ENCODE results near the gene DCDC1. TPM values are rescaled to one million over a fixed set of nuclear protein-coding genes. Genes with fewer than 3 reads are reported as not detected.

Gene DCDC1
- total and polyA plus RNA-seq, 2 donors from 2014 or later: 0.39 to 6.6 TPM

DNA sequence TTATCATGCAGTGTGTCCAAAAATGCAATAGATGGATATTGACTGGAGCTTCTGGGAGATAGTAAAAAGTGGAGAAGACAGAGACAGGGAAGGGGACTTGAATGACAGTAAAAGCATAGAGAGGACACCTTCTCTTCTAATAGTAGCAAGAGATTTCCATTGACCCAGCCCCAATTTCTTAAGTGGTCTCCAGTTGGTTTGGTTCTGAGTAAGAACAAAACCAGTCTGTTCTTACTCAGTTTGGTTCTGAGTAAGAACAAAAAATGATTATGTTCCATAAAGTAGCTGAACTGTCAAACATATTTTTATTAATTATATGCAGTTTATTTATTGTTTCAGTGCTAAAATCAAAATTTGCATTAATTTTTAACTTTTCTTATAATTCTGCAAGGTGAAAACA lies 466.6 kb downstream of the DCDC1 start:
- Histone ChIP-seq H3K4me1 (ENCODE audit: control insufficient read depth in 2 of 3, insufficient read depth in 2 of 3, low read depth in 1 of 3, low read length in 3 of 3) (no peaks in the 10 kb centered on the region), H3K9ac (ENCODE audit: low read length in 3 of 3) (no peak overlapping the region)
- intact Hi-C loops (cut with DNase I): no loop called here

DNA sequence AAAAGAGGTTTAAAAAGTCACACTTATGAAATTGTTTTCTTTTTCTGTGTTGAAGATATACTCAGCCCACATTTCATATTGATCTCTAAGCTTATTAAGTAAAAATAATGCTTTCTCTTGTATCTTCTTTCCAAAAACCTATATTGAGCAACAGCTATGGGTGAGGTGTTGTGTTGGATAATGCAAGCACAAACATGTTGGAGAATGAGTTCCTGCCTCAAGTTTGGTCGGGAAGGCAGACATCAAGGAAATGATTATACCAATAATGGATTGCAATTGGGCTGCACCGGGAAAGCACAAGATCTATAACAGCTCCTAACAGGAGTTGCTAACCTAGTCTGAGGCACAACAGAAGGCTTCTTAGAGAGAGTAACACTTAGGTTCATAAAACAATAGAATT lies 474.5 kb downstream of the DCDC1 start:
- no peak for FAIRE-seq
- Histone ChIP-seq H3K27ac (ENCODE audit: low read depth in 2 of 2, low read length in 2 of 2) (no peak overlapping the region), H3K4me3 (ENCODE audit: low read length in 3 of 3) (no peak overlapping the region), H3K27me3 (ENCODE audit: control insufficient read depth, insufficient read depth, low read length) (no peaks in the 10 kb centered on the region), H3K36me3 (ENCODE audit: control insufficient read depth in 2 of 3, insufficient read depth in 3 of 3, low read length in 3 of 3) (no peaks in the 10 kb centered on the region), H3K4me1 (ENCODE audit: control insufficient read depth in 2 of 3, insufficient read depth in 2 of 3, low read depth in 1 of 3, low read length in 3 of 3) (no peaks in the 10 kb centered on the region), H3K9ac (ENCODE audit: low read length in 3 of 3) (no peak overlapping the region), H3K9me3 (ENCODE audit: control insufficient read depth in 2 of 3, insufficient read depth in 1 of 3, low read length in 3 of 3) (no peaks in the 10 kb centered on the region)
- intact Hi-C loops (cut with DNase I): no loop called here
- TF ChIP-seq, protein P1, sequence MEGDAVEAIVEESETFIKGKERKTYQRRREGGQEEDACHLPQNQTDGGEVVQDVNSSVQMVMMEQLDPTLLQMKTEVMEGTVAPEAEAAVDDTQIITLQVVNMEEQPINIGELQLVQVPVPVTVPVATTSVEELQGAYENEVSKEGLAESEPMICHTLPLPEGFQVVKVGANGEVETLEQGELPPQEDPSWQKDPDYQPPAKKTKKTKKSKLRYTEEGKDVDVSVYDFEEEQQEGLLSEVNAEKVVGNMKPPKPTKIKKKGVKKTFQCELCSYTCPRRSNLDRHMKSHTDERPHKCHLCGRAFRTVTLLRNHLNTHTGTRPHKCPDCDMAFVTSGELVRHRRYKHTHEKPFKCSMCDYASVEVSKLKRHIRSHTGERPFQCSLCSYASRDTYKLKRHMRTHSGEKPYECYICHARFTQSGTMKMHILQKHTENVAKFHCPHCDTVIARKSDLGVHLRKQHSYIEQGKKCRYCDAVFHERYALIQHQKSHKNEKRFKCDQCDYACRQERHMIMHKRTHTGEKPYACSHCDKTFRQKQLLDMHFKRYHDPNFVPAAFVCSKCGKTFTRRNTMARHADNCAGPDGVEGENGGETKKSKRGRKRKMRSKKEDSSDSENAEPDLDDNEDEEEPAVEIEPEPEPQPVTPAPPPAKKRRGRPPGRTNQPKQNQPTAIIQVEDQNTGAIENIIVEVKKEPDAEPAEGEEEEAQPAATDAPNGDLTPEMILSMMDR (IDR thresholded peaks at IDR 0.05; ENCODE audit: borderline replicate concordance, extremely low read depth, insufficient read depth): no peak
- DNase-seq: no peak

More for the DNA sequence above, 466.6 kb downstream of the DCDC1 start:
- no peak for FAIRE-seq
- no peak for DNase-seq
- Histone ChIP-seq H3K27ac (ENCODE audit: low read depth in 2 of 2, low read length in 2 of 2) (no peak overlapping the region), H3K27me3 (ENCODE audit: control insufficient read depth, insufficient read depth, low read length) (no peaks in the 10 kb centered on the region), H3K4me3 (ENCODE audit: low read length in 3 of 3) (no peak overlapping the region), H3K9me3 (ENCODE audit: control insufficient read depth in 2 of 3, insufficient read depth in 1 of 3, low read length in 3 of 3) (no peaks in the 10 kb centered on the region), H3K36me3 (ENCODE audit: control insufficient read depth in 2 of 3, insufficient read depth in 3 of 3, low read length in 3 of 3) (no peaks in the 10 kb centered on the region)
- TF ChIP-seq, protein P1 (IDR thresholded peaks at IDR 0.05; ENCODE audit: borderline replicate concordance, extremely low read depth, insufficient read depth): no peak

DNA sequence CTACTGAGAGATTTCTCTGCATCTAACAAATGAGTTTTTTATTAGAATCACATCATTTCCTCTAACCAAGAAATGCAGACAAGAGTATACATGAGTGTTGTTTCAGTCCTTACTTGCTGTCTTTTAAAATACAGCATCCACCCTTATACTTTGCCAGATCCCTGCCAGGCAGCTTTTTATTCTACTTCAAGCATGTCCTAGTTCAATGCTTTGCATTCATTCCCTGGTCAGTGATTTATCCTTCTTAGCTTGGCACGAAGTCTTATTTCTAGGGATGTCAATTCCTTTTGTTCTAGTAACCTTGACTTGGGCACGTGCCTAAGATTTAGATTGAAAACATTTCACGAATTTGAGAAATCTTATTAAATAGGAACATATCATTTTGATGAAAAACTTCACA lies 476.2 kb downstream of the DCDC1 start:
- no peaks in the 10 kb centered on the region for H3K27me3 ChIP-seq (ENCODE audit: control insufficient read depth, insufficient read depth, low read length)
- H3K9me3 ChIP-seq (ENCODE audit: control insufficient read depth in 2 of 3, insufficient read depth in 1 of 3, low read length in 3 of 3): no peaks in the 10 kb centered on the region
- no peaks in the 10 kb centered on the region for H3K4me1 ChIP-seq (ENCODE audit: control insufficient read depth in 2 of 3, insufficient read depth in 2 of 3, low read depth in 1 of 3, low read length in 3 of 3)
- DNase-seq (no peak), FAIRE-seq (no peak)
- intact Hi-C loops (cut with DNase I): no loop called here
- no peak overlapping the region for H3K4me3 ChIP-seq (ENCODE audit: low read length in 3 of 3)
- H3K9ac ChIP-seq (ENCODE audit: low read length in 3 of 3): no peak overlapping the region
- no peak overlapping the region for H3K27ac ChIP-seq (ENCODE audit: low read depth in 2 of 2, low read length in 2 of 2)
- H3K36me3 ChIP-seq (ENCODE audit: control insufficient read depth in 2 of 3, insufficient read depth in 3 of 3, low read length in 3 of 3): no peaks in the 10 kb centered on the region
- TF ChIP-seq, protein P1 (IDR thresholded peaks at IDR 0.05; ENCODE audit: borderline replicate concordance, extremely low read depth, insufficient read depth): no peak

DNA sequence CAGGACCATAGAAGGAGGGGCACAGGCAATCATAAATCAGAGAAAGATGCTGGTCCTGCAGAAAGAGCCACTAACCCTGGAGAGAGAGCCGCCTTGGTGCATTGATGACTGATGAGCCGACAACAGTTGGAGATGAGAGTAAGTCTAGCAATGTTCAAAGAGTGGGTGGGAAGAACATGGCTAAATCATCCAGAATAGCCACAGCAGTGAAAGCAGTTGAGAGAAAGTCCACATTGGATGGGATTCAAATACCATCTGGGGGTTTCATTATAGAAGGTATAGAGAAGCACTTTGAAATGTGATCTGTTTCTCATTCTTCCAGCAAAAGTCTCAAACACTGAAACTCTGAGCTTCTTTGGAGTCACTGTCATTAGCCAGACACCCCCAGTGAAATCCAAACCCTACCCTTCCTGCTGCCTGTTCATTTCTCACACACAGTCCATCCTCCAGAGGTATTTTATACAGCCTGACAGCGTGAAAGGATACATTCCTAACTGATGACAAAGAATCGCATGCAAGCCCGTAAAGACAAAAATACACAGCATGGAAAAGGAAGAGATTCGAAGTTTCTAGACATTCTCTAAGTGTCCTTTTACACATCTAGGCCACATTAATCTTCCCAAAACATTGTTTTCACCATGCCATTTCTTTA lies 480.3 kb downstream of the DCDC1 start:
- Histone ChIP-seq H3K4me3 (ENCODE audit: low read length in 3 of 3) (no peak overlapping the region), H3K27me3 (ENCODE audit: control insufficient read depth, insufficient read depth, low read length) (no peaks in the 10 kb centered on the region), H3K4me1 (ENCODE audit: control insufficient read depth in 2 of 3, insufficient read depth in 2 of 3, low read depth in 1 of 3, low read length in 3 of 3) (no peaks in the 10 kb centered on the region), H3K27ac (ENCODE audit: low read depth in 2 of 2, low read length in 2 of 2) (no peak overlapping the region), H3K36me3 (ENCODE audit: control insufficient read depth in 2 of 3, insufficient read depth in 3 of 3, low read length in 3 of 3) (no peaks in the 10 kb centered on the region), H3K9me3 (ENCODE audit: control insufficient read depth in 2 of 3, insufficient read depth in 1 of 3, low read length in 3 of 3) (no peaks in the 10 kb centered on the region), H3K9ac (ENCODE audit: low read length in 3 of 3) (no peak overlapping the region)
- intact Hi-C loops (cut with DNase I): no loop called here
- TF ChIP-seq, protein P1 (IDR thresholded peaks at IDR 0.05; ENCODE audit: borderline replicate concordance, extremely low read depth, insufficient read depth): no peak
- no peak for FAIRE-seq
- peak in 2 of 5 donors; percentile 19 to 36 for DNase-seq

Data from kidney (tissue), 14 donors.